Fibroblast of skin of right quadriceps (primary cell): ENCODE results near the gene PITHD1.
"Not testable (repeated sequence)": the region's sequence is repeated elsewhere in the genome, so short reads cannot be mapped to it uniquely, and the experiment has no call there.

ENCODE experiments used
- DNase-seq: peaks from one replicate; pipeline ENCODE4 v3.0.0-alpha.2; 2013

Gene PITHD1

GRCh38 chr1:23799570-23800399 is 21.6 kb downstream of the PITHD1 start:
- DNase-seq: peak; percentile 38

- peak; percentile 94 for DNase-seq
Observed at GRCh38 chr1:23800400-23801337, 22.5 kb downstream of the PITHD1 start, which contains the start of gene GALE. GALE (minus strand) TSS chr1:23800754; CDS start chr1:23799007, 1,747 bp downstream.

- DNase-seq: no peak
Observed at GRCh38 chr1:23801338-23801748, 23.1 kb downstream of the PITHD1 start.

- no peak for DNase-seq
Observed at GRCh38 chr1:23801876-23802275, 23.7 kb downstream of the PITHD1 start.

GRCh38 chr1:23802809-23803342 is 24.7 kb downstream of the PITHD1 start:
- not testable (repeated sequence) for DNase-seq

GRCh38 chr1:23803674-23804073 is 25.5 kb downstream of the PITHD1 start:
- no peak for DNase-seq

- DNase-seq: no peak
Observed at GRCh38 chr1:23804183-23804835, 26.1 kb downstream of the PITHD1 start.

GRCh38 chr1:23805025-23805424 is 26.8 kb downstream of the PITHD1 start:
- DNase-seq: no peak

- DNase-seq: no peak
Observed at GRCh38 chr1:23806280-23806679, 28.1 kb downstream of the PITHD1 start.

- no peak for DNase-seq
Observed at GRCh38 chr1:23807453-23807852, 29.2 kb downstream of the PITHD1 start.

- DNase-seq: peak; percentile 52
Observed at GRCh38 chr1:23809751-23810171, 31.5 kb downstream of the PITHD1 start.

- DNase-seq: no peak
Observed at GRCh38 chr1:23810818-23811540, 32.8 kb downstream of the PITHD1 start.

- DNase-seq: no peak
Observed at GRCh38 chr1:23814016-23814415, 35.8 kb downstream of the PITHD1 start.

GRCh38 chr1:23816361-23816760 is 38.1 kb downstream of the PITHD1 start:
- DNase-seq: no peak

- no peak for DNase-seq
Observed at GRCh38 chr1:23816906-23817305, 38.7 kb downstream of the PITHD1 start.

- no peak for DNase-seq
Observed at GRCh38 chr1:23817633-23818032, 39.4 kb downstream of the PITHD1 start.

GRCh38 chr1:23823767-23824166 is 45.5 kb downstream of the PITHD1 start:
- no peak for DNase-seq

- DNase-seq: no peak
Observed at GRCh38 chr1:23824711-23825075, 46.5 kb downstream of the PITHD1 start.

- peak; percentile 86 for DNase-seq
Observed at GRCh38 chr1:23825076-23825761, 47.0 kb downstream of the PITHD1 start, which contains the start of gene HMGCL. HMGCL (minus strand) TSS chr1:23825429; CDS start chr1:23825415, 14 bp downstream.

GRCh38 chr1:23825762-23826522 is 47.7 kb downstream of the PITHD1 start:
- DNase-seq: no peak

GRCh38 chr1:23826590-23826989 is 48.4 kb downstream of the PITHD1 start:
- DNase-seq: not testable (repeated sequence)
